ENCODE data around the gene GPR63. TPM values are rescaled to one million over a fixed set of nuclear protein-coding genes. Genes with fewer than 3 reads are reported as not detected.

The GPR63 gene
- polyA plus RNA-seq, 3 donors: 0.03 to 0.07 TPM; not detected in 1

DNA sequence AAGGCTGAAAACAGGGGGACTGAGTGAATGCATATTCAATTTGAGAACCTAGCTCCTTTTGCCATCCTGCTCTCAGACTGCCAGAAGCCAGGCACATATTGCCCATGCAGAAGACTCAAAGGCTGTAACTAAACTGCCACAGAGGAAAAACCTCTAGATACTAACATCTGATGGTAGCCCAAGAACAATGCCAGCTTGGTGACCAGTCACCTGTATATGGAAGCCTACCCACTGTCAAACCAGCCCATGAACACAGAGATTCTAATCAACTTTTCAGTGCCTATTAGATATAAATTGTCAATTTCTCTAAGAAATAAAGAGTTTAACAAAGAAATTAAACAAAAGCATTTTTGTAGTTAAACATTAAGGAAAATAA, 34.2 kb downstream of the GPR63 start:
- Histone ChIP-seq H3K36me3 (replicated peaks in 1 of 2; ENCODE audit: control insufficient read depth in 1 of 2, insufficient read depth in 2 of 2, low read length in 2 of 2) (no peaks in the 10 kb centered on the region), H3K79me2 (ENCODE audit: insufficient read depth, low read length) (no peaks in the 10 kb centered on the region), H2AFZ (ENCODE audit: insufficient read depth, low read depth, low read length, poor library complexity, severe bottlenecking) (no peak overlapping the region), H3K9me3 (replicated peaks in 1 of 2; ENCODE audit: control insufficient read depth in 1 of 2, insufficient read depth in 1 of 2, low read length in 2 of 2) (no peaks in the 10 kb centered on the region), H3K4me1 (ENCODE audit: control insufficient read depth in 1 of 2, insufficient read depth in 2 of 2, low read length in 2 of 2) (no peaks in the 10 kb centered on the region), H3K27me3 (ENCODE audit: control insufficient read depth in 2 of 2, insufficient read depth in 2 of 2, low read length in 2 of 2) (no peaks in the 10 kb centered on the region), H3K4me2 (replicated peaks; ENCODE audit: extremely low read depth, low read length, poor library complexity, severe bottlenecking) (no peak overlapping the region), H3K9ac (ENCODE audit: insufficient read depth, low read length, poor library complexity, severe bottlenecking) (no peak overlapping the region), H3K4me3 (replicated peaks in 1 of 3; ENCODE audit: low read depth in 2 of 3, low read length in 3 of 3) (no peak overlapping the region), H3K27ac (ENCODE audit: low read depth in 1 of 2, low read length in 2 of 2) (no peak overlapping the region), H4K20me1 (ENCODE audit: insufficient read depth, low read length) (no peaks in the 10 kb centered on the region)
- Mint-ChIP-seq H3K9me3 (peaks cover 0 to 3% (median 0%) of the 10 kb centered on the region in 7 donors), H3K4me3 (no peak overlapping the region), H3K36me3 (no peaks in the 10 kb centered on the region), H3K27ac (no peak overlapping the region), H3K27me3 (ENCODE audit: low read depth in 3 of 3) (no peaks in the 10 kb centered on the region), H3K4me1 (no peaks in the 10 kb centered on the region)
- intact Hi-C loops (cut with micrococcal nuclease): no loop called here
- TF ChIP-seq CTCF (IDR thresholded peaks at IDR 0.05): no peak
- DNase-seq: no peak

- H3K27ac ChIP-seq (ENCODE audit: low read depth in 1 of 2, low read length in 2 of 2): no peak overlapping the region
- WGBS (ENCODE audit: insufficient coverage): 92% methylated on average over 2 of the region's 2 CpGs
- no peak overlapping the region for H3K9ac ChIP-seq (ENCODE audit: insufficient read depth, low read length, poor library complexity, severe bottlenecking)
- Mint-ChIP-seq H3K4me1 (no peaks in the 10 kb centered on the region), H3K27ac (no peak overlapping the region), H3K9me3 (peaks cover 0 to 7% (median 2%) of the 10 kb centered on the region in 7 donors), H3K36me3 (no peaks in the 10 kb centered on the region), H3K4me3 (no peak overlapping the region), H3K27me3 (ENCODE audit: low read depth in 3 of 3) (no peaks in the 10 kb centered on the region)
- intact Hi-C loops (cut with micrococcal nuclease): no loop called here
- H3K4me3 ChIP-seq (replicated peaks in 1 of 3; ENCODE audit: low read depth in 2 of 3, low read length in 3 of 3): no peak overlapping the region
- H3K4me2 ChIP-seq (replicated peaks; ENCODE audit: extremely low read depth, low read length, poor library complexity, severe bottlenecking): no peak overlapping the region
- no peak for TF ChIP-seq CTCF (IDR thresholded peaks at IDR 0.05)
- no peaks in the 10 kb centered on the region for H3K9me3 ChIP-seq (replicated peaks in 1 of 2; ENCODE audit: control insufficient read depth in 1 of 2, insufficient read depth in 1 of 2, low read length in 2 of 2)
- no peak overlapping the region for H2AFZ ChIP-seq (ENCODE audit: insufficient read depth, low read depth, low read length, poor library complexity, severe bottlenecking)
- DNase-seq: no peak
- no peaks in the 10 kb centered on the region for H3K79me2 ChIP-seq (ENCODE audit: insufficient read depth, low read length)
- no peaks in the 10 kb centered on the region for H3K4me1 ChIP-seq (ENCODE audit: control insufficient read depth in 1 of 2, insufficient read depth in 2 of 2, low read length in 2 of 2)
- no peaks in the 10 kb centered on the region for H3K27me3 ChIP-seq (ENCODE audit: control insufficient read depth in 2 of 2, insufficient read depth in 2 of 2, low read length in 2 of 2)
- H3K36me3 ChIP-seq (replicated peaks in 1 of 2; ENCODE audit: control insufficient read depth in 1 of 2, insufficient read depth in 2 of 2, low read length in 2 of 2): no peaks in the 10 kb centered on the region
- no peaks in the 10 kb centered on the region for H4K20me1 ChIP-seq (ENCODE audit: insufficient read depth, low read length)
Measured at GRCh38 chr6:96795481-96795880, 41.8 kb downstream of the GPR63 start.

Measured in CD14-positive monocyte (primary cell).